Psoas muscle (tissue), 8 donors: Measurements from ENCODE around the gene CTAGE1. TPM values are rescaled to one million over a fixed set of nuclear protein-coding genes. Genes with fewer than 3 reads are reported as not detected.

Experiments used
- ATAC-seq, 4 donors: fragments of 200-7000 bp; cut with Tn5 transposase; one replicate each; pipeline ENCODE4 v1.9.1; 2020; ENCODE audit warnings: moderate library complexity in 3 of 4, mild to moderate bottlenecking in 2 of 4
- DNase-seq, 2 donors: peaks; one replicate each; pipeline ENCODE4 v3.0.0-alpha.2; 2020
- H3K27ac ChIP-seq: fragments of 200-600 bp; one replicate; pipeline ENCODE4 v1.8.0; 2022
- H3K27me3 ChIP-seq, 3 donors: fragments of 200-600 bp in 1 of 3; one replicate each; pipeline versions ENCODE4 v1.6.1 to v1.8.0; 2013 to 2022; ENCODE audit warnings: low read length in 2 of 3, mild to moderate bottlenecking in 2 of 3, moderate library complexity in 1 of 3; ENCODE audit not compliant: insufficient read depth in 3 of 3
- H3K36me3 ChIP-seq, 2 donors: fragments of 200-600 bp in 1 of 2; one replicate each; pipeline versions ENCODE4 v1.6.1 to v1.8.0; 2013 to 2022; ENCODE audit warnings: low read depth in 1 of 2, mild to moderate bottlenecking in 1 of 2, moderate library complexity in 1 of 2; ENCODE audit not compliant: insufficient read depth in 1 of 2
- H3K4me1 ChIP-seq: fragments of 200-600 bp; one replicate; pipeline ENCODE4 v1.8.0; 2022
- H3K4me3 ChIP-seq: fragments of 200-600 bp; one replicate; pipeline ENCODE4 v1.8.0; 2022; ENCODE audit warnings: mild to moderate bottlenecking
- H3K9me3 ChIP-seq: fragments of 200-600 bp; one replicate; pipeline ENCODE4 v1.8.0; 2022
- WGBS, 3 donors: extraction: QIAGEN DNeasy Blood & Tissue Kit; methylation state at CpG; one replicate each; pipeline versions ENCODE4 v1.1.6 to v1.1.7; 2013; 5-methylcytosine and 5-hydroxymethylcytosine counted together
- intact Hi-C, 2 donors: fragments of 100-400 bp; cut with DNase I; formaldehyde crosslinking; loops; one replicate each; pipeline versions ENCODE4 v1.11.0 to v1.14.2; 2022
- polyA plus RNA-seq, 3 donors: library from polyadenylated mRNA; stranded (reverse); fragments of 200-250 nt; gene quantifications; one replicate each; pipeline ENCODE4 v1.2.3, GENCODE V29; 2013
- total RNA-seq, 4 donors: library from RNA; stranded (reverse); fragmentation: NEBNext Ultra II Directional in 2 of 4; extraction: Animal tissue kit (Norgen Biotek cat#: 25700) in 2 of 4; gene quantifications; one replicate each; pipeline versions ENCODE4 v1.2.1 to v1.2.4, GENCODE V29; 2021 to 2023
- TF ChIP-seq, protein P1 (sequence below): fragments of 200-600 bp; IDR thresholded peaks from one replicate; pipeline ENCODE4 v1.8.0; 2022; ENCODE audit warnings: antibody characterized with exemption
- donor health status: healthy with polysubstance abuse.
- donor health status: DM: no; HTN: no; CAD: no; lungs with moderate emphysema.
- donor health status: Bipolar disorder and iron deficiency.
- donor health status: healthy.
- donor health status: DM: yes; HTN: yes; CAD: no.
- donor health status: DM: no; HTN: no; CAD: no.
- donor health status: DM: no; HTN: no; CAD: no.
- donor health status: DM: yes; HTN: yes; CAD: no.

The CTAGE1 gene
- total and polyA plus RNA-seq, 7 donors: not detected

DNA sequence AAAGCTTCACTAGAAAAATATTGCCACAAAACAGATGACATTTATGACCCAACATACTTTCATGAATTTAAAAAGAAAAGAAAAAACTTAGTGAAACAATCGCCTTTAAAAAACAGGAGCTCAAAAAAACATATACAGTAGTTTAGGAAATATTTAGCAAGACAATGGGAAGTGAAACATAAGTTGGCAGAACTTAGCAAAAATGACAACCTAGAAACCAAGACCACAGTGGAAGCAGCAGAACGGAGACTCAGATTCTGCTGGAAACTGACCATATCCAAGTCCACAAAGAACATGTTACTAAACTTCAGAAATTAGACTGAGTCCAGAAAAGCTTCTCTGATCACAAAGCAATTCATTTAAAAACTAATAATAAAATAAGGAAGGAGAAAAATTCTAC lies 41.8 kb upstream of the CTAGE1 start:
- intact Hi-C loops: no loop called here
- 68 to 76% (median 74%) methylated on average over 2 of the region's 2 CpGs for WGBS, 3 donors

DNA sequence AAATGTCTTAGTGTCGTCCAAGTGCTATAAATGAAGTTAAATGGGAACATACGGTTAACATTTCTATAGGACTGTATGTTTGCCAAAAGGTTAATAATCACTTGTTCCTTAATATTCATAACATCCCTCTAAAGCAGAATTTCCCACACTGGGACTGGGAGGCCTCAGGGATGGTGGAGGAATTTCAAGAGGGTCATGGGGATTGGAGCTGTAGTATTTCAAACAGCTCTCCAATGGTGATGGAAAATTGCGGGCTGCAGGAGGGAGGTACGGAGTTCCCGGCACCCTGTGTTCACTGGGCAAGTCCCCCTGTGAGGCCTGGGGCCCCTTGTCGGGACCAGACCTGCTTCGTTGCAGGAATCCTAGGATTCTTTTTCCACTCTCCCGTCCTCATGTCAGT lies 39.8 kb upstream of the CTAGE1 start:
- Histone ChIP-seq H3K4me1 (no peaks in the 10 kb centered on the region), H3K27ac (no peak overlapping the region), H3K9me3 (no peaks in the 10 kb centered on the region), H3K36me3 (no peaks in the 10 kb centered on the region), H3K4me3 (no peak overlapping the region), H3K27me3 (peaks cover 0 to 4% (median 0%) of the 10 kb centered on the region in 3 donors)
- DNase-seq (no peak), ATAC-seq (no peak)
- WGBS, 3 donors: 73 to 83% (median 73%) methylated on average over 8 of the region's 8 CpGs
- TF ChIP-seq, protein P1, sequence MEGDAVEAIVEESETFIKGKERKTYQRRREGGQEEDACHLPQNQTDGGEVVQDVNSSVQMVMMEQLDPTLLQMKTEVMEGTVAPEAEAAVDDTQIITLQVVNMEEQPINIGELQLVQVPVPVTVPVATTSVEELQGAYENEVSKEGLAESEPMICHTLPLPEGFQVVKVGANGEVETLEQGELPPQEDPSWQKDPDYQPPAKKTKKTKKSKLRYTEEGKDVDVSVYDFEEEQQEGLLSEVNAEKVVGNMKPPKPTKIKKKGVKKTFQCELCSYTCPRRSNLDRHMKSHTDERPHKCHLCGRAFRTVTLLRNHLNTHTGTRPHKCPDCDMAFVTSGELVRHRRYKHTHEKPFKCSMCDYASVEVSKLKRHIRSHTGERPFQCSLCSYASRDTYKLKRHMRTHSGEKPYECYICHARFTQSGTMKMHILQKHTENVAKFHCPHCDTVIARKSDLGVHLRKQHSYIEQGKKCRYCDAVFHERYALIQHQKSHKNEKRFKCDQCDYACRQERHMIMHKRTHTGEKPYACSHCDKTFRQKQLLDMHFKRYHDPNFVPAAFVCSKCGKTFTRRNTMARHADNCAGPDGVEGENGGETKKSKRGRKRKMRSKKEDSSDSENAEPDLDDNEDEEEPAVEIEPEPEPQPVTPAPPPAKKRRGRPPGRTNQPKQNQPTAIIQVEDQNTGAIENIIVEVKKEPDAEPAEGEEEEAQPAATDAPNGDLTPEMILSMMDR: no peak
- intact Hi-C loops: no loop called here

More for the DNA sequence above, 41.8 kb upstream of the CTAGE1 start:
- Histone ChIP-seq H3K4me1 (no peaks in the 10 kb centered on the region), H3K9me3 (no peaks in the 10 kb centered on the region), H3K4me3 (no peak overlapping the region), H3K36me3 (no peaks in the 10 kb centered on the region), H3K27me3 (peaks cover 0 to 4% (median 0%) of the 10 kb centered on the region in 3 donors), H3K27ac (no peak overlapping the region)
- TF ChIP-seq, protein P1: no peak
- DNase-seq (no peak), ATAC-seq (no peak)

DNA sequence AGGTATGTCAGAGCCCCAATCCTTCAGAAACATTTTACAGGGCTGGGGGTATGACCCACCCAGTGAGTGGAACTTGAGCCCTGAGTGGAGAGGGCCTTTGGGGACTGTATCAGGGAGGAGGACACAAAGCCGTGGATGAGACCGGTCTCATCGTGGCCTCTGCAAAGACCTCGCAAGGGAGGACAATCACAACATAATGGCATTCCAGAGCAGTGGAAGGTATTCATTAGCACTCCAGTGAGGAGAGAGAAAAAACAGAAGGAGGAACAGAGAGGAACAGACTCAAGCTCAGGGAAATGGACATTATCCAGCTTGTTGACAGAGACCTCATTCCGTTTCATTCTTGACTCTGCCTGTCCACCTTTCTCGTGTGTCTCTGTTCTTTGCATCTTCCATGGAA lies 38.8 kb upstream of the CTAGE1 start:
- intact Hi-C loops: no loop called here
- no peaks in the 10 kb centered on the region for H3K9me3 ChIP-seq
- no peaks in the 10 kb centered on the region for H3K36me3 ChIP-seq
- TF ChIP-seq, protein P1: no peak
- DNase-seq: no peak
- ATAC-seq: no peak
- peaks cover 0 to 4% (median 3%) of the 10 kb centered on the region in 3 donors for H3K27me3 ChIP-seq
- no peak overlapping the region for H3K4me3 ChIP-seq
- 52 to 66% (median 61%) methylated on average over 6 of the region's 6 CpGs for WGBS, 3 donors
- no peak overlapping the region for H3K27ac ChIP-seq
- H3K4me1 ChIP-seq: no peaks in the 10 kb centered on the region

DNA sequence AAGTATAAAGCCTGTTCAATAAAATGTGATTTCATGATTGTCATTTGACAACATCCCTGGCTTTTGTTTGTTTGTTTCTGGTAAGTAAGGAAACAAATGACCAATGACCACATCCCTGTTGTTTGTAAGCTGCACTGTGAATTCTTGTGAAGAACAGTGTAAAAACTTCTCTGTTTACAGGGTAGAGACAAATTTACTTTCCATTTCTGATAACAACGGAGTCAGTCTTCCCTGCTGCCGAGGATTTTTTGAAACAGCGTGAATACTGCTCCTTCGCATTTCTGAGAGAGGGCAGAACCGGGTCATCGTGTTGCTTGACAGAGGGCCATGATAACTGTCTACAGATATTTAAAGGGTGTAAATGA lies 38.4 kb upstream of the CTAGE1 start:
- Histone ChIP-seq H3K4me1 (no peaks in the 10 kb centered on the region), H3K9me3 (no peaks in the 10 kb centered on the region), H3K27me3 (peaks cover 0 to 4% (median 3%) of the 10 kb centered on the region in 3 donors), H3K27ac (no peak overlapping the region), H3K36me3 (no peaks in the 10 kb centered on the region), H3K4me3 (no peak overlapping the region)
- intact Hi-C loops: no loop called here
- WGBS, 3 donors: 45 to 62% (median 54%) methylated on average over 6 of the region's 6 CpGs
- DNase-seq (no peak), ATAC-seq (no peak)
- TF ChIP-seq, protein P1: no peak

DNA sequence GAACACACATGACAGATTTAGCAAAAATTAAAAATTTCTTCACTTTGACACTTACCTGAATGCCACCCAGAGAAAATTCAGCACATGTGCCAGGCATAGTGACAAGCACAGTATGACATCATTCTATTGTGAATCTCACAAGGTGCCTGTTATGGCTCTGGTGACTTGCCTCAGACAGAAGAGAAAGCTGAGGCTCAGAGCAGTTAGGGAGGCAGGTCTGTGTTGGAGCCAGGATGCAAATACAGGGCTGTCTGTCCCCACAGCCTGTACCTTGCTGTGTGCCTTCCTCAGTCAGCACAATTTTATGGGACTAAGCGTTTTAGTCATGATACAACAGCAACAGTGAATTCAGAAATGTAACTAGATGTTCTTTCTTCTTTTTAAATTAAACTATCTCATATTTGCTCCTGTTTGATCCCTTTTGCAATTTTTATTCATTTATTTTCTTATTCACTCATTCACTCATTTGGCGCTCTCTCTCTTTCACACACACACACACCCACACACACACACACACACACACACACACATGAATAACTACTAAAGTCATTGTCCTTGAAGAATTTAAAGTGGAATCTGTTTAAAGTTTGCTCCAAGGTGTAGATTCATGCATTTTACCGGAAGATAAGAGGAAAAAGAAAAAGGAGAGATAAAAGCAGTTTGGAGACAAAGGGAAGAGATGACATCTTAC lies 37.9 kb upstream of the CTAGE1 start:
- TF ChIP-seq, protein P1: no peak
- H3K9me3 ChIP-seq: peaks cover 2% of the 10 kb centered on the region
- ATAC-seq (no peak), DNase-seq (no peak)
- H3K27ac ChIP-seq: no peak overlapping the region
- peaks cover 0 to 4% (median 3%) of the 10 kb centered on the region in 3 donors for H3K27me3 ChIP-seq
- H3K36me3 ChIP-seq: no peaks in the 10 kb centered on the region
- WGBS, 3 donors: 81 to 84% (median 84%) methylated on average over 3 of the region's 3 CpGs
- intact Hi-C loops: no loop called here
- no peak overlapping the region for H3K4me3 ChIP-seq
- no peaks in the 10 kb centered on the region for H3K4me1 ChIP-seq
